Stimulated activated CD8-positive, alpha-beta memory T cell treated with anti-CD3 and anti-CD28 coated beads, Interleukin-7, amount 100 ng/mL, for 48 hours (primary cell): Measurements from ENCODE around the gene OS9.

Experiments
- DNase-seq, 2 donors: peaks; one replicate each; pipeline ENCODE4 v3.0.0-alpha.2; 2020; ENCODE audit warnings: low read depth in 1 of 2; ENCODE audit errors: extremely low read depth in 1 of 2

The OS9 gene

GRCh38 chr12:57722716-57723629, 29.0 kb downstream of the OS9 start:
- no peak for DNase-seq

- DNase-seq: no peak
These were observed 29.7 kb downstream of the OS9 start for GRCh38 chr12:57723630-57723962.

- DNase-seq: no peak
These were observed 30.3 kb downstream of the OS9 start for GRCh38 chr12:57724003-57724935.

GRCh38 chr12:57724936-57725740, 31.2 kb downstream of the OS9 start:
- no peak for DNase-seq

GRCh38 chr12:57725851-57726150, 31.9 kb downstream of the OS9 start:
- DNase-seq: no peak

- peak in 1 of 2 donors; percentile 20 for DNase-seq
These were observed 32.4 kb downstream of the OS9 start for GRCh38 chr12:57726151-57726883.

- no peak for DNase-seq
These were observed 33.2 kb downstream of the OS9 start for GRCh38 chr12:57726884-57727757.

GRCh38 chr12:57727758-57728395, 33.9 kb downstream of the OS9 start:
- DNase-seq: no peak

GRCh38 chr12:57729321-57729844, 35.5 kb downstream of the OS9 start:
- DNase-seq: no peak

GRCh38 chr12:57730336-57731067, 36.6 kb downstream of the OS9 start:
- no peak for DNase-seq

- DNase-seq: no peak
These were observed 37.6 kb downstream of the OS9 start for GRCh38 chr12:57731411-57732080.

- no peak for DNase-seq
These were observed 38.3 kb downstream of the OS9 start for GRCh38 chr12:57732270-57732669.

- no peak for DNase-seq
These were observed 39.0 kb downstream of the OS9 start for GRCh38 chr12:57732726-57733593.

GRCh38 chr12:57733928-57734327, 40.0 kb downstream of the OS9 start:
- no peak for DNase-seq

GRCh38 chr12:57734591-57734990, 40.7 kb downstream of the OS9 start:
- no peak for DNase-seq

- DNase-seq: no peak
These were observed 41.4 kb downstream of the OS9 start for GRCh38 chr12:57735198-57735855.
